IPS-NIHi7 (cell line): ENCODE measurements around the gene MS4A4A.

ENCODE experiments used
- DNase-seq: peaks from one replicate; pipeline ENCODE4 v3.0.0; 2012; ENCODE audit warnings: mixed read lengths; ENCODE audit errors: extremely low spot score

Gene MS4A4A

DNA sequence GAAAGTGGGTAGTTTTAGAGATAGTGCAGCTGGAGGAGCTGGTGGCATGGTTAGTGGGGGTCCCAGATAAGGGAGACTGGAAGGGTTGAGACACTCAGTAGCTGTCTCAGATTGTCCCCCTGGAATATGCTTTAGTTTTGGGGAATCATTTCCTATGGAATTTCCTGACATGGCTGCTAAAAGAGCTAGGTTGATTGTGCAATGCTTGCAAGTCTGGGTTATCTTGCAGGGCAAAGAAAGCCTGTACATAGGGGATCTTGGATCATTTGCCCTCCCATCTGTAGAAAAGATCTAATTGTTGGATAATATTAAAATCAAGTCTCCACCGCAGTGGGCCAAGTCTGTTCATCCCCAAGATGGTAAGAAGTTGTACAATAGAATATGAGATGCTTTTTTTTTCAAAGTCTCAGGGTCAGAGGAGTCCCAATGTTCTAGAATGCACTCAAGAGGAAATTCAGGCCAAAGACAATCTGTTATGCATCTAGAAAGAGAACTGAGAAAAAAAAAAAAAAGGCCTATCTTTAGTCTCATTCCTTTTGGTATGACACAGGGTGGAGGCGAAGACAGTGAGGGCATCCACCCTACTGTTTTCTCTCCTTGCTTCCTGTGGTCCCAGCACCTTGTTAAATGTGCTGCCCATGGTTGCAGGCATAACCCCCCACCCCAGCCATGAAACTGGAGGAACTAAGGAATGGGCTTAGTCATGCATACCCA is 66.8 kb downstream of the MS4A4A start:
- no peak for DNase-seq

DNA sequence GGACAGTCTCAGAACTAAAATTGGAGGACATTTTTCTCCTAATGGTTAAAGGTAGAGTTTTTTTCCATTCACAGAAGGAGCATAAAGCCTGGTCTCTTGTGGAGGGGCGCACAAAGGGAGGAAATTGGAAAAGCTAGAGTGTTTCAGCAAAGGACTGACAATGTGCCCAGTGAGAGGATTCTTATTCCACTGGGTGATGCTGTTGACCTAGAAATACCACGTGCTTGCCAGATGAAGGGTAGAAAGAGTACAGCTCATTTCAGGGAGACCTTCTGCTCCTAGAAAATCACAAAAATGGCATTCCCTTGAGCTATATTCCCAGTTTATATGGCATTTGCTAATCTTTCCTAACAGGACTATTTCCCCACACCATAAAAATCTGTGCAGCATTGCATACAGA is 67.7 kb downstream of the MS4A4A start:
- DNase-seq = peak; percentile 21

DNA sequence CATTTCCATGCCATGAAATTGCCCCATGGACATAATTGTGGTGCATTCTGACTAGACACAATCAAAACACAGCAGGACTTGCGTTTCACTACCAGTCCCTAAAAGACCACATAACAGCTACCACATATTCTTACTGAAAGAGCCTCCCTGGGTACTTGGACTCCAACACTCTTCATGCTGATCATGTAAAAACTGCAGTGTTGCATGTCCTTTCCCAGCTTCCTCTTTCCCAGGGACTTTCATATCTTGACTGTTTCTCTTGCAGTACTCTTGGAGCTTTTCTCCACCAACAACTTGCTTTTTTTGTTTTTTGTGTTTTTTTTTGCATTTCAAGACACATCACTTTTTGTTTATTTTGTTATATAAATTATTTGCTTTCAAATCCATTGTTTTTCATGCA is 69.5 kb downstream of the MS4A4A start:
- DNase-seq = no peak

DNA sequence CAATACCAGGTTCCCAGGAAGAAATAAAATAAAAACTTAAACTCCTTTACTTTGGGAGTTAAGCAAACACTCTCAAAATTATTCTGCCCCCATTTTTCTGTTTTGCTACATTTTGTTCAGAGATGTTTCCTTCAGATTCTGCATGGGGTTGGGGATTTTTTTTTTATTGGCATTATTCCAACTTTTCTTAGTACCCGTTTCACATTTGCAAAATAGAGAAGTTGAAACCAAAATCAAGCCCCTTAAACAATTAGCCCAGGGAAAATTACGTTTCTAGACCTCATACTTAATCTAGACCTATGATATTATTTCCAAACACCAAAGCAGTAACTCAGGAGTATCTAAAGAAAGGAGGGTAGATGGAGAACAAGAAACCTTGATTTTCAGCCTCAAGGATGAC is 77.3 kb downstream of the MS4A4A start:
- DNase-seq = no peak
